ENCODE measurements around the gene ETFDH. TPM values are rescaled to one million over a fixed set of nuclear protein-coding genes. Genes with fewer than 3 reads are reported as not detected.
A peak's percentile ranks its signal among the peaks of the same experiment; 100 is the strongest.

The ETFDH gene
- total and polyA plus RNA-seq, 2 experiments from 2014 or later = 15.6 to 21.7 TPM

DNA sequence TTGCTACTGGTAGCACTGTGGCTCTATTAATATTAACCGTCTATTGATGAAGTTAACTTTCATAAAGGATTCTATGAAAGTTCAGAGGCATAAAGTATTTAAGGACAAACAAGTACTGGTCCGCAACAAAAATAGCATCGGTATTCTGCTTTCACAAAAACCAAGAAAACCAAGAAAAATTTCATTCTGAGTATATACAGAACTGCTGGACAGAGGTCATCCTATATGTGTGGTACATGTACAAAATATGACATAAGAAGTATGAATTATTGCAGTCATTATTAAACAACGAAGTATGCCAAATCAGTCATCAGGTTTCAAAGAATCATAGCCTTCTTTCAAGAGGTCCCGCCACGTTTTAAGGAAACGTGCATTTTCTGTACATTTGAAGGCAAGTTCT is 2.8 kb upstream of the ETFDH start:
- no peak for DNase-seq (ENCODE audit: low read depth in 1 of 2, low spot score in 1 of 2)
- H3K4me1 ChIP-seq (ENCODE audit: low read depth) = peaks cover 5% of the 10 kb centered on the region
- H3K27me3 ChIP-seq = no peaks in the 10 kb centered on the region
- no peaks in the 10 kb centered on the region for H3K36me3 ChIP-seq
- H3K4me3 ChIP-seq = no peak overlapping the region
- no peaks in the 10 kb centered on the region for H3K9me3 ChIP-seq (ENCODE audit: low read depth)
- TF ChIP-seq, protein P1, sequence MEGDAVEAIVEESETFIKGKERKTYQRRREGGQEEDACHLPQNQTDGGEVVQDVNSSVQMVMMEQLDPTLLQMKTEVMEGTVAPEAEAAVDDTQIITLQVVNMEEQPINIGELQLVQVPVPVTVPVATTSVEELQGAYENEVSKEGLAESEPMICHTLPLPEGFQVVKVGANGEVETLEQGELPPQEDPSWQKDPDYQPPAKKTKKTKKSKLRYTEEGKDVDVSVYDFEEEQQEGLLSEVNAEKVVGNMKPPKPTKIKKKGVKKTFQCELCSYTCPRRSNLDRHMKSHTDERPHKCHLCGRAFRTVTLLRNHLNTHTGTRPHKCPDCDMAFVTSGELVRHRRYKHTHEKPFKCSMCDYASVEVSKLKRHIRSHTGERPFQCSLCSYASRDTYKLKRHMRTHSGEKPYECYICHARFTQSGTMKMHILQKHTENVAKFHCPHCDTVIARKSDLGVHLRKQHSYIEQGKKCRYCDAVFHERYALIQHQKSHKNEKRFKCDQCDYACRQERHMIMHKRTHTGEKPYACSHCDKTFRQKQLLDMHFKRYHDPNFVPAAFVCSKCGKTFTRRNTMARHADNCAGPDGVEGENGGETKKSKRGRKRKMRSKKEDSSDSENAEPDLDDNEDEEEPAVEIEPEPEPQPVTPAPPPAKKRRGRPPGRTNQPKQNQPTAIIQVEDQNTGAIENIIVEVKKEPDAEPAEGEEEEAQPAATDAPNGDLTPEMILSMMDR (IDR thresholded peaks at IDR 0.05; ENCODE audit: low read depth, low read length) = no peak
- no peak overlapping the region for H3K27ac ChIP-seq

DNA sequence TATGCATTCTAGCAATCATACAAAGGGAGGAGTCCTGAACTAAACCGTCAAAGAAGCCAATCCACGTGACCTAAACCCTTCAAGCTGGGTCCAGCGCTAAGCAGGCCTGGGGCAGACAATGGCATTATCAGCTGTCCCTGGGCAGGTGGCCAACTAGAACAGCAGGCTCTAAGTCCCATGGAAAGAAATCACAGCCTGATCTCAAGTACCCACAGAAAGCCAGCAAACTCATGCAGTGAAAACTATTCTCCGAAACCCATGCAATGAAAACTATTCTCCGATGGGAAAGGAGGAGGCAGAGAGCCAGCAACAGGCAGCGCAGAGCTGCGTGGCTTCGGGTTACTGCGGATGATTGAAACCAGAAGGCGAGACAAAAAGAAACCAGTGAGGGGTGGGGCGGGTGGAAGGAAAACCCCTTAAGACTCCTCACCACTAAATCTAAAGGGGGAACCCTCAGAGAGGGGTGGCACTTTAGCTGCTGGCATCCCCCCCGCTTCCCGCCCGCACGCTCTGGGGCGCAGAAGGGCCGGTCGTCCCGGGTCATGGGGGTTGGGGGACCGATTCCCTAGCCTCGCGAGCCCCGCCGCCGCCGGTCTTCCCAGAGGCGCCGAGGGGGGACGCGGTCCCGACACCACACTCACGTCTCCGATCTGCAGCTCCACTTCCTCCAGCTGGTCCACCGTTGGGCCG is 976 bp upstream of the ETFDH start:
- TF ChIP-seq, protein P1 (IDR thresholded peaks at IDR 0.05; ENCODE audit: low read depth, low read length) = no peak
- DNase-seq (ENCODE audit: low read depth in 1 of 2, low spot score in 1 of 2) = peak; percentile 88 to 92
- H3K9me3 ChIP-seq (ENCODE audit: low read depth) = no peaks in the 10 kb centered on the region
- H3K27me3 ChIP-seq = no peaks in the 10 kb centered on the region
- H3K4me1 ChIP-seq (ENCODE audit: low read depth) = peaks cover 5% of the 10 kb centered on the region
- H3K36me3 ChIP-seq = no peaks in the 10 kb centered on the region
- H3K4me3 ChIP-seq = peak overlapping the region; percentile 83
- H3K27ac ChIP-seq = peak overlapping the region; percentile 88

DNA sequence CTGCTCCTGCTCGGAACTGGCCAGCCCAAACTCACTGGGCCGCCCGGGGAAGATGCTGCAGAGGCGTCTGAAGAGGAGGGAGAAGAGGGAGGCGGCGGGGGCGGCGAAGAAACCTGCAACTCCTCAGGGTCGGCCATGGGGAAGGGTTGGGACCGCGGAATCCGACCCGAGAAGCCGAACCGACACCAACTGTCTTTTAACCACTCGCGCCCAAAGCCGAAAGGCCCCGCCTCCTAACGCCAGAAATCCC is 506 bp upstream of the ETFDH start, which contains the start of gene C4orf46:
Gene C4orf46 (minus strand): TSS at position 223 of the 250 bp plus-strand sequence. CDS start 86 bp downstream, at position 137.
- Histone ChIP-seq H3K4me3 (peak within 1 kb of the TSS; percentile 83), H3K36me3 (no peaks in the 10 kb centered on the region), H3K27me3 (no peaks in the 10 kb centered on the region), H3K4me1 (ENCODE audit: low read depth) (peaks cover 5% of the 10 kb centered on the region), H3K27ac (peak within 1 kb of the TSS; percentile 93), H3K9me3 (ENCODE audit: low read depth) (no peaks in the 10 kb centered on the region)
- DNase-seq (ENCODE audit: low read depth in 1 of 2, low spot score in 1 of 2) = no peak
- TF ChIP-seq, protein P1 (IDR thresholded peaks at IDR 0.05; ENCODE audit: low read depth, low read length) = no peak

DNA sequence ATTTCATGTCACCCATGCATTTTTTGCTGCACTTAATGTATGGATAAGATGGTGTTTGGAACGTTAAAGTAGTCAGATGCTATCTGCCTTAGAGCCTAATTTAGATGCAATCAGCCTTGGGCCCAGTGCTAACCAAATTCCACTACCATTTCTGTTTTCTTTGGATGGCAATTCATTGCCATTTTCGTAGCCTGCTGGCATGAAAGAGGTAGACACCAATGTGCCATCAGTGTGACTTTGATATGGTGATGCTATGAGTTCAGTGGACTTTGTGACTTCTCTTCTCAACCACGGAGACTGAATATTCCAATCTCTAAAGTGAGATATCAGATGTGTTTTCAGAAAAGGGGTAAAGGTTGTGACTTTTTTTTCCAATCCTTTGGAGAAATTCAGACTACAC is 1.5 kb downstream of the ETFDH start:
- H3K4me1 ChIP-seq (ENCODE audit: low read depth) = peaks cover 5% of the 10 kb centered on the region
- H3K9me3 ChIP-seq (ENCODE audit: low read depth) = no peaks in the 10 kb centered on the region
- H3K36me3 ChIP-seq = no peaks in the 10 kb centered on the region
- TF ChIP-seq, protein P1 (IDR thresholded peaks at IDR 0.05; ENCODE audit: low read depth, low read length) = no peak
- H3K27me3 ChIP-seq = no peaks in the 10 kb centered on the region
- no peak overlapping the region for H3K4me3 ChIP-seq
- no peak for DNase-seq (ENCODE audit: low read depth in 1 of 2, low spot score in 1 of 2)
- H3K27ac ChIP-seq = no peak overlapping the region

DNA sequence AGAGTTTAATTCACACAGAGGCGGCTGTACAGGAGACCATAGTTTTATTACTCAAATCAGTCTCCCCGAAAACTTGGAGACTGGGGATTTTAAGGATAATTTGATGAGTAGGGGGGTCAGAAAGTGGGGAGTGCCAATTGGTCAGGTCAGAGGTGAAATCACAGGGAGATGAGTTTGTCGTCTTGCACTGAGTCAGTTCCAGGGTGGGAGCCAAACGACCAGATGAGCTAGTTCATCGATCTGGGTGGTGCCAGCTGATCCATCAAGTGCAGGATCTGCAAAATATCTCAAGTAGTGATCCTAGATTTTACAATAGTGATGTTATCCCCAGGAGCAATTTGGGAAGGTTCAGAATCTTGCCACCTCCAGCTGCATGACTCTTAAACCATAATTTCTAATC is 4.0 kb downstream of the ETFDH start:
- TF ChIP-seq, protein P1 (IDR thresholded peaks at IDR 0.05; ENCODE audit: low read depth, low read length) = no peak
- no peak overlapping the region for H3K4me3 ChIP-seq
- no peaks in the 10 kb centered on the region for H3K9me3 ChIP-seq (ENCODE audit: low read depth)
- peaks cover 5% of the 10 kb centered on the region for H3K4me1 ChIP-seq (ENCODE audit: low read depth)
- H3K27me3 ChIP-seq = no peaks in the 10 kb centered on the region
- DNase-seq (ENCODE audit: low read depth in 1 of 2, low spot score in 1 of 2) = no peak
- no peaks in the 10 kb centered on the region for H3K36me3 ChIP-seq
- H3K27ac ChIP-seq = no peak overlapping the region
